Small intestine (tissue), 7 donors: ENCODE results near the gene DCDC2. TPM values are rescaled to one million over a fixed set of nuclear protein-coding genes. Genes with fewer than 3 reads are reported as not detected.

ENCODE experiments used
- DNase-seq, 2 donors: peaks; one replicate each; pipeline versions ENCODE4 v3.0.0 to v3.0.0-alpha.2; 2013
- FAIRE-seq: peaks from 2 replicates; lab custom pipeline; 2012; peaks lifted over from hg19 to GRCh38; lab: Jason Lieb, UNC
- H3K27ac ChIP-seq, 3 donors: one replicate each; pipeline ENCODE4 v1.5.1; 2013; ENCODE audit warnings: low read length in 2 of 3, mild to moderate bottlenecking in 2 of 3, control low read depth in 1 of 3, inconsistent platforms in 1 of 3, low read depth in 1 of 3, moderate library complexity in 1 of 3
- H3K27me3 ChIP-seq, 3 donors: one replicate each; pipeline ENCODE4 v1.6.1; 2013; ENCODE audit warnings: low read length in 3 of 3, inconsistent platforms in 1 of 3; ENCODE audit not compliant: control insufficient read depth in 3 of 3, insufficient read depth in 3 of 3
- H3K36me3 ChIP-seq, 3 donors: one replicate each; pipeline ENCODE4 v1.6.1; 2013; ENCODE audit warnings: low read length in 3 of 3, inconsistent platforms in 1 of 3, low read depth in 1 of 3, mild to moderate bottlenecking in 1 of 3, moderate library complexity in 1 of 3; ENCODE audit not compliant: control insufficient read depth in 3 of 3, insufficient read depth in 2 of 3
- H3K4me1 ChIP-seq, 3 donors: one replicate each; pipeline ENCODE4 v1.6.1; 2013; ENCODE audit warnings: low read length in 2 of 3, inconsistent platforms in 1 of 3, low read depth in 1 of 3, mild to moderate bottlenecking in 1 of 3, moderate library complexity in 1 of 3; ENCODE audit not compliant: control insufficient read depth in 3 of 3, insufficient read depth in 2 of 3
- H3K4me3 ChIP-seq, 3 donors: one replicate each; pipeline ENCODE4 v1.5.1; 2013; ENCODE audit warnings: low read length in 3 of 3, control low read depth in 1 of 3, inconsistent platforms in 1 of 3, low read depth in 1 of 3, mild to moderate bottlenecking in 1 of 3, moderate library complexity in 1 of 3
- H3K9me3 ChIP-seq, 2 donors: one replicate each; pipeline ENCODE4 v1.6.1; 2013; ENCODE audit warnings: low read depth in 1 of 2, low read length in 1 of 2; ENCODE audit not compliant: control insufficient read depth in 2 of 2, insufficient read depth in 1 of 2
- WGBS, 3 donors: extraction: QIAGEN DNeasy Blood & Tissue Kit; methylation state at CpG; one replicate each; pipeline ENCODE4 v1.1.7; 2013; 5-methylcytosine and 5-hydroxymethylcytosine counted together
- polyA plus RNA-seq, 4 donors: library from polyadenylated mRNA; stranded (reverse) in 3 of 4; unstranded in 1 of 4; fragments of 200-250 nt in 3 of 4; fragments of 120-200 nt in 1 of 4; gene quantifications; one replicate each; pipeline versions ENCODE4 v1.2.1 to v1.2.3, GENCODE V29; 2013
- donor health status: healthy with polysubstance abuse.
- donor health status: control.
- donor health status: control.
- donor health status: Bipolar disorder and iron deficiency.
- donor health status: healthy.

The DCDC2 gene
- polyA plus RNA-seq, 4 donors = 0.49 to 6.9 TPM; not detected in 2

- FAIRE-seq = no peak
- Histone ChIP-seq H3K27ac (no peak overlapping the region), H3K4me1 (peaks cover 0 to 3% (median 0%) of the 10 kb centered on the region in 3 donors), H3K36me3 (peaks cover 0 to 3% (median 0%) of the 10 kb centered on the region in 3 donors), H3K4me3 (no peak overlapping the region), H3K9me3 (no peaks in the 10 kb centered on the region), H3K27me3 (peaks cover 0 to 1% (median 0%) of the 10 kb centered on the region in 3 donors)
- 14 to 48% (median 46%) methylated on average over 3 of the region's 3 CpGs for WGBS, 3 donors
- peak in 1 of 2 donors; percentile 17 for DNase-seq
Measured at GRCh38 chr6:24344976-24345375, 12.9 kb downstream of the DCDC2 start.

DNA sequence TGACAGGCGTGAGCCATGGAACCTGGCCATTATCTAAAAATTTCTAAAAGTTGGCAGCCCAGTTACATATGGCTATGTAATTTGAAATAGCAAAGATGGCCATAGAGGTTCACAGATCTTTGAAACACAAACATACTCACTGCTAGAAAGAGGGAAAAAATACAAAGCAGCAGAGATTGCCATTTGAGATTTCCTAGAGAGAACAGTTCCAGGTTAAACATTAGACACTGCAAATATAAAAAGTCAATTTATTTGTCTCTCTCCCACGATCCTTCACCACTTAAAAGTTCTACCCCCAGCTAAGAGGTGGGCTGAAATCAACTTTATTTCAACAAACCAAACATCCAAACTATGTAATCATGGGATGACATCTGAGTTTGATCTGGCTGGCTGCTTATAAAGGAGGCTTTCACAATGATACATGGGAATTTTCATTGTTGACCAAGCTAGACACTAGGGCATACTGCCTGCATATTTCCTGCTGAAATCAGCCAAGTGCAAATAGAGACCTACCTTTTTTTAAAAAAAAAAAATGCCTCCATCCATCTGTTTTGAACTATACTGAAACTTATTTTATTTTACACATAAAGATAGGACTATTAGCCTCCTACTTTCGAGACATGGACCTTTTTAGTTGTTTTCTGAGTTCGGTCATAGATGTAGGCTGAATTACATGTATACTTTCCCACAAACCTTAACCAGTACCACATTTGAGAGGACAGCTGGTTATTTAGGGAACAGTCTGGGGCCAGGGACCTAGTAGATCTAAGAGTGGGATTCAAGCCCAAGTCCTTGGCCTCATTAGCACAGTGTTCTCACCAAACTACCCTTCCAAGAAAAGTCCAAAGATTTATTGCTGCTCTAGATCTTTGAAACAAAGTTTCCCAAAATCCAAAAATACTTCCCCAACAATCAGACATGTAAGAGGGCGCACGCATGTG is 16.6 kb downstream of the DCDC2 start:
- H3K27me3 ChIP-seq = no peaks in the 10 kb centered on the region
- H3K4me3 ChIP-seq = no peak overlapping the region
- peaks cover 0 to under 1% (median 0%) of the 10 kb centered on the region in 3 donors for H3K36me3 ChIP-seq
- peaks cover 0 to 5% of the 10 kb centered on the region in 2 donors for H3K9me3 ChIP-seq
- 73 to 83% (median 78%) methylated on average over 6 of the region's 6 CpGs for WGBS, 3 donors
- no peak overlapping the region for H3K27ac ChIP-seq
- FAIRE-seq = no peak
- peaks cover 0 to 3% (median 0%) of the 10 kb centered on the region in 3 donors for H3K4me1 ChIP-seq
- DNase-seq = no peak

GRCh38 chr6:24339932-24340331 is 17.9 kb downstream of the DCDC2 start:
- Histone ChIP-seq H3K4me3 (no peak overlapping the region), H3K36me3 (no peaks in the 10 kb centered on the region), H3K9me3 (peaks cover 0 to 5% of the 10 kb centered on the region in 2 donors), H3K27me3 (no peaks in the 10 kb centered on the region), H3K4me1 (peaks cover 0 to 3% (median 0%) of the 10 kb centered on the region in 3 donors), H3K27ac (no peak overlapping the region)
- 59 to 62% (median 62%) methylated on average over 3 of the region's 3 CpGs for WGBS, 3 donors
- DNase-seq = no peak
- no peak for FAIRE-seq

DNA sequence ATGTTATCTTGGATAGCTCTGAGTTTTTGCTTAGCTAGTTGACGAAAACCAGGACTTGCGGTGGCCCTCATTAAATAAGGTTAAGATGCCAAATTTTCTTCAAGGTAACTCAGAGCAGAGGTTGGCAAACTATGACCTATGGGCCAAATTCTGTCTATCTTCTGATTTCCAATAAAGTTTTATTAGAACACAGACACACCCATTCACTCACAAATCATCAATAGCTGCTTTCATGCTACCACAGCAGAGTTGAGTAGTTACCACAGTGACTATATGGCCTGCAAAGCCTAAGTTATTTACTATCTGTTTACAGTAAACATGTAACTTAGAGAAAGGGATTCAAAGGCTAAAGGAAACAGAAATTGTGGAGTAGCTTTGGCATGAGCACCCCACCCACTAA is 23.6 kb downstream of the DCDC2 start:
- 92 to 95% (median 93%) methylated on average over 2 of the region's 2 CpGs for WGBS, 3 donors
- no peaks in the 10 kb centered on the region for H3K36me3 ChIP-seq
- H3K9me3 ChIP-seq = peaks cover 0 to 5% of the 10 kb centered on the region in 2 donors
- no peak for FAIRE-seq
- no peak overlapping the region for H3K4me3 ChIP-seq
- no peak overlapping the region for H3K27ac ChIP-seq
- DNase-seq = no peak
- no peaks in the 10 kb centered on the region for H3K27me3 ChIP-seq
- H3K4me1 ChIP-seq = no peaks in the 10 kb centered on the region

GRCh38 chr6:24332317-24332716 is 25.5 kb downstream of the DCDC2 start:
- Histone ChIP-seq H3K9me3 (no peaks in the 10 kb centered on the region), H3K4me3 (no peak overlapping the region), H3K36me3 (no peaks in the 10 kb centered on the region), H3K27ac (no peak overlapping the region), H3K27me3 (no peaks in the 10 kb centered on the region), H3K4me1 (no peaks in the 10 kb centered on the region)
- 47 to 74% (median 62%) methylated on average over 2 of the region's 2 CpGs for WGBS, 3 donors
- FAIRE-seq (no peak), DNase-seq (no peak)

DNA sequence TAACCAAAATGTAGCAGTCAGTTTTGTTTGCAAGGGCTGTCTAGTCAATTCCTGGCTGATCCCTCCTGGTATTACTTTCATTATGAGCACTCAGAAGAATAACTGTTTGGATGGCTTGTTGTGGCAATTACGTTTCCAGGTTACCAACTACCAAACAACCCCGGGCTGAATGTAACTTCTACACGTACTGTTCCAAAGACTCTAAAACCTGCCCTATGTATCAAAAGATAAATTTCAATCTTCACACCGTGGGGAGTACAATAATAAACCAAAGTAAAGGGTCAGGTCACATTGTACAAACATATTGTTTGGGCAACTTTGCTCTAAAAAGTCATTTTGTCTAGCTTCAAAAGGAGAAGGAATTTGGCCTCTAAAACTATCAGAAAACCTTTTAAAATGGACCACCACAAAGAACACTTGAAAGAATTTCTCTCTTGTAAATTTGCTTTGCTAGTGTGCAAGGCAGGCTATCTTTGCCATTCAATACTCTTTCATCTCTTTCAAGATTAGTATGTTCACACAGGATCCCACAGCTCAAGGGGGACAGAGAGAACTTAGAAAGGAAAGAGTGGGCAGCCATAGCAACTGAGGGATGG is 27.6 kb downstream of the DCDC2 start:
- Histone ChIP-seq H3K27me3 (no peaks in the 10 kb centered on the region), H3K9me3 (no peaks in the 10 kb centered on the region), H3K4me1 (no peaks in the 10 kb centered on the region), H3K4me3 (no peak overlapping the region), H3K36me3 (no peaks in the 10 kb centered on the region), H3K27ac (no peak overlapping the region)
- FAIRE-seq (no peak), DNase-seq (peak; percentile 1 to 75)
- WGBS, 3 donors = 6 to 41% (median 18%) methylated on average over 4 of the region's 4 CpGs

DNA sequence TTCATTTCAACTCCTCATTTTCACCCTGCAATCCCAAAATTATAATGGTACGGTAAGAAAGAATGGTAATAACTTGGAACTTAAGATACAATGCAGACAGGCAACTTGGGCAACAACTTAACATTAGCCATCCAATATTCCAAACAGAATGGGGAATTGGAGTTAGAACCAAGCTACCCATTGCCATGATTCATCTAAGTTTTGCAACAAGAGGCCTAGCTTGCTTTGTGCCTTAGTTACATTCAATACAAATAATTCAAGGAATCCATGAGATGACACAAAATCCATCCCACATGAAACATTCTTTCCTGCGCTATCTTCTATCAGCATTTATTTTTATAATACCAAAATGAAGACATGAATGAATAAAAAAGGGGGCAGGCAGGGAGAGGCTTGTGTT is 28.4 kb downstream of the DCDC2 start:
- Histone ChIP-seq H3K4me3 (no peak overlapping the region), H3K27ac (no peak overlapping the region), H3K9me3 (no peaks in the 10 kb centered on the region), H3K4me1 (no peaks in the 10 kb centered on the region), H3K27me3 (no peaks in the 10 kb centered on the region), H3K36me3 (no peaks in the 10 kb centered on the region)
- FAIRE-seq (no peak), DNase-seq (no peak)
- WGBS, 3 donors = 65 to 95% (median 68%) methylated on average over 2 of the region's 2 CpGs

GRCh38 chr6:24329022-24329421 is 28.8 kb downstream of the DCDC2 start:
- WGBS, 3 donors = 85 to 91% (median 91%) methylated on average over 4 of the region's 4 CpGs
- no peaks in the 10 kb centered on the region for H3K36me3 ChIP-seq
- FAIRE-seq (no peak), DNase-seq (no peak)
- H3K9me3 ChIP-seq = no peaks in the 10 kb centered on the region
- H3K4me3 ChIP-seq = no peak overlapping the region
- no peaks in the 10 kb centered on the region for H3K27me3 ChIP-seq
- no peak overlapping the region for H3K27ac ChIP-seq
- H3K4me1 ChIP-seq = no peaks in the 10 kb centered on the region
